Nephron (organoid): ENCODE results near the gene MRPL48.

Experiments
- H3K27ac Mint-ChIP-seq, 3 experiments: 2 replicates each; pipeline ENCODE4 v1.8.0; 2020; ENCODE audit warnings: mixed read lengths in 3 of 3, mild to moderate bottlenecking in 2 of 3, moderate library complexity in 1 of 3
- H3K27me3 Mint-ChIP-seq: 2 replicates; pipeline ENCODE4 v1.8.0; 2021; ENCODE audit warnings: low read depth, mild to moderate bottlenecking, moderate library complexity, mixed read lengths
- H3K36me3 Mint-ChIP-seq: 2 replicates; pipeline ENCODE4 v1.8.0; 2020; ENCODE audit warnings: low read depth, mixed read lengths
- H3K4me1 Mint-ChIP-seq: 2 replicates; pipeline ENCODE4 v1.8.0; 2020; ENCODE audit warnings: mixed read lengths
- H3K4me3 Mint-ChIP-seq, 3 experiments: 2 replicates each; pipeline ENCODE4 v1.8.0; 2020; ENCODE audit warnings: mild to moderate bottlenecking in 3 of 3, mixed read lengths in 3 of 3, moderate library complexity in 2 of 3
- H3K9me3 Mint-ChIP-seq: 2 replicates; pipeline ENCODE4 v1.8.0; 2020; ENCODE audit warnings: mixed read lengths
- CTCF ChIP-seq, 3 experiments: fragments of 200-600 bp; sonication (generic); IDR thresholded peaks; one replicate each; pipeline ENCODE4 v1.5.0; 2021; ENCODE audit warnings: antibody characterized with exemption in 3 of 3; ENCODE audit not compliant: unreplicated experiment in 3 of 3

The MRPL48 gene

DNA sequence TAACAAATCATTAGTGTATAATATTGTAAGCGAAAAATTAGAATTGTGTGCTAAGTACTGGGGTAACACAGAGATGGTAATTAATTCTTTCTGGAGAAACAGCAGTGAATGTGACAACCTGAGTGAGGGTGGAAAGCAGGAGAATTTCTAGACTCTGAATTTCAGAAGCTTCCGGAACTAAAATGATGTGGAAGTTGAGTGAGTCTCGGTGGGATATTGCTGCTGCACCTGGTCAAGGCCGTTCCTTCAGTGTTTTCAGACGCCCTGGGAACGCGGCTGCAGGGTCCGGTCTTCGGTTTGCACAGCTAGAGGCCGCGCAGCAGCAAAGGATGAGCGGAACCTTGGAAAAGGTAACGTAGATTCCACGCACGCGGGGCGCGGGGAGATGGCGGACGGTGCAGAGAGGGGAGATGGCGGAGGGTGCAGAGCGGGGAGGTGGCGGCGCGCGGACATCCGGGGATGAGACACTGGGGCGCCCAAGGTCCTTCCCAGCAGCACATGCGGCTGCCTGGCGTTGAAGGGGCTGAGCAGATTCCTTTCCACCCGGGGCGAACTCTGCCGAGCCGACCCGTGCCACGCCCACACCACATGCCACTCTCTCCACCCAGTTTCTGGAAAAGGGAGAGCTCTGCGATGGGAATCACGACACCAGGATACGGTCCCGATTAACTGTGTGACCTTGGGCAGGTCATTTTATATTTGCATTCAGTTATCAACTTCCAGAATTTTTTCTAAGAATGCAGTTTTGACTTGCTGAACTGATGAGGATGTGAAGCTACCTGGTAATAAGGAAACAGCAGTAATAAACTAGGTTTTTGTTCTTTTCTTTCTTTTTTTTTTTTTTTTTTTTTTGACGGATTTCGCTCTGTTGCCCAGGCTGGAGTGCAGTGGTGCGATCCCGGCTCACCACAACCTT is at the start of gene MRPL48:
MRPL48 (plus strand) TSS at position 232 of the 916 bp plus-strand sequence; CDS start at position 330, 98 bp downstream.
- Mint-ChIP-seq H3K4me1 (peaks cover 11% of the 10 kb centered on the region), H3K9me3 (no peaks in the 10 kb centered on the region), H3K27ac (peak within 1 kb of the TSS; percentile 98 to 100 (median 99)), H3K36me3 (no peaks in the 10 kb centered on the region), H3K27me3 (no peaks in the 10 kb centered on the region), H3K4me3 (peak within 1 kb of the TSS; percentile 98 to 100 (median 98))
- TF ChIP-seq CTCF (IDR thresholded peaks at IDR 0.05; ENCODE audit: unreplicated experiment in 3 of 3): no peak

- Mint-ChIP-seq H3K9me3 (no peaks in the 10 kb centered on the region), H3K27ac (no peak overlapping the region), H3K27me3 (no peaks in the 10 kb centered on the region), H3K36me3 (peaks cover 11% of the 10 kb centered on the region), H3K4me1 (no peaks in the 10 kb centered on the region), H3K4me3 (no peak overlapping the region)
- TF ChIP-seq CTCF (IDR thresholded peaks at IDR 0.05; ENCODE audit: unreplicated experiment in 3 of 3): no peak
Observed at GRCh38 chr11:73743045-73743444, 44.6 kb upstream of the MRPL48 start.

DNA sequence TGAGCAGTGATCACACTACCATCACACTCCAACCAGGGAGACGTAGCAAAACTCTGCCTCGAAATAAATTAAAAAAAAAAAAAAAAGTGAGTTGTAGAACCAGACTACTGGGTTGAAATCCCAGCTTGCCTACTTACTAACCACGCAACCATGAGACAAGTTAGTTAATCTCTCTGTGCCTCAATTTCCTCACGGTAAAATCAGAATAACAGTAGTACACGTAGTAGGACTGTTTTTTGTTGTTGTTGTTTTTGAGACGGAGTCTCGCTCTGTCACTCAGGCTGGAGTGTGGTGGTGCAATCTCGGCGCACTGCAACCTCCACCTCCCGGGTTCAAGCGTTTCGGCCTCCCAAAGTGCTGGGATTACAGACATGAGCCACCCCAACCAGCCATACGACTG is 41.0 kb upstream of the MRPL48 start:
- Mint-ChIP-seq H3K27ac (no peak overlapping the region), H3K4me3 (no peak overlapping the region), H3K36me3 (peaks cover 11% of the 10 kb centered on the region), H3K4me1 (peaks cover 3% of the 10 kb centered on the region), H3K27me3 (no peaks in the 10 kb centered on the region), H3K9me3 (no peaks in the 10 kb centered on the region)
- TF ChIP-seq CTCF (IDR thresholded peaks at IDR 0.05; ENCODE audit: unreplicated experiment in 3 of 3): no peak

DNA sequence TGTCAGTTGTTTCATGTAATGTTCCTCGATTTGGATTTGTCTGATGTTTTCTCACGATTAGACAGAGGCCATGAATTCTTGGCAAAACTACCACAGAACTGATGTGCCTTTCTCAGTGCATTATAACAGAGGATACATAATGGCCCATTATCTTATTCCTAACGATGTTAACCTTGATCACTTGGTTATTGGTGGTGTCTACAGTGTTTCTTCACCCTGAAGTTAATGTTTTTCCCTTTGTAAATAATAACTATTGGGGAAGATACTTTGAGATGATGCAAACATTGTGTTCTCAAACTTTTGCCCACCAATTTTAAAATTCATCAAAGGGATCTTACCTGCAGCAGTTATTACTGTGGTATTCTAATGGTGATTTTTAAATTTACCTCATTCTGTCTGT is 39.9 kb upstream of the MRPL48 start:
- TF ChIP-seq CTCF (IDR thresholded peaks at IDR 0.05; ENCODE audit: unreplicated experiment in 3 of 3): no peak
- Mint-ChIP-seq H3K27ac (no peak overlapping the region), H3K4me1 (peaks cover 7% of the 10 kb centered on the region), H3K4me3 (no peak overlapping the region), H3K9me3 (no peaks in the 10 kb centered on the region), H3K36me3 (peaks cover 17% of the 10 kb centered on the region), H3K27me3 (no peaks in the 10 kb centered on the region)

- peaks cover 7% of the 10 kb centered on the region for H3K4me1 Mint-ChIP-seq
- peaks cover 14% of the 10 kb centered on the region for H3K36me3 Mint-ChIP-seq
- no peaks in the 10 kb centered on the region for H3K27me3 Mint-ChIP-seq
- no peaks in the 10 kb centered on the region for H3K9me3 Mint-ChIP-seq
- H3K27ac Mint-ChIP-seq: no peak overlapping the region
- H3K4me3 Mint-ChIP-seq: no peak overlapping the region
- TF ChIP-seq CTCF (IDR thresholded peaks at IDR 0.05; ENCODE audit: unreplicated experiment in 3 of 3): no peak
Observed at GRCh38 chr11:73748300-73748699, 39.4 kb upstream of the MRPL48 start.

- no peak overlapping the region for H3K4me3 Mint-ChIP-seq
- no peak for TF ChIP-seq CTCF (IDR thresholded peaks at IDR 0.05; ENCODE audit: unreplicated experiment in 3 of 3)
- H3K36me3 Mint-ChIP-seq: peaks cover 13% of the 10 kb centered on the region
- no peak overlapping the region for H3K27ac Mint-ChIP-seq
- H3K4me1 Mint-ChIP-seq: peaks cover 11% of the 10 kb centered on the region
- no peaks in the 10 kb centered on the region for H3K9me3 Mint-ChIP-seq
- H3K27me3 Mint-ChIP-seq: no peaks in the 10 kb centered on the region
Observed at GRCh38 chr11:73749118-73749517, 38.6 kb upstream of the MRPL48 start.
